Measurements from ENCODE around the gene SFI1.
"Not testable (repeated sequence)": the region's sequence is repeated elsewhere in the genome, so short reads cannot be mapped to it uniquely, and the experiment has no call there.

The SFI1 gene

GRCh38 chr22:31489632-31490495, 6.5 kb upstream of the SFI1 start, which contains the start of gene EIF4ENIF1:
EIF4ENIF1 (minus strand) TSS chr22:31489842; CDS start chr22:31488718, 1,124 bp downstream.
- TF ChIP-seq CTCF (IDR thresholded peaks at IDR 0.05; ENCODE audit: insufficient read depth, low read length, poor library complexity, severe bottlenecking) = no peak
- DNase-seq (ENCODE audit: extremely low read depth, insufficient read length) = peak; percentile 89
- Histone ChIP-seq H3K36me3 (ENCODE audit: control insufficient read depth, insufficient read depth, low read length) (peaks cover 5% of the 10 kb centered on the region; the same call in 1 of the 2 replicates), H3K27me3 (replicated peaks; ENCODE audit: control insufficient read depth, insufficient read depth, low read length) (no peaks in the 10 kb centered on the region), H3K4me3 (replicated peaks; ENCODE audit: low read depth, low read length) (peak within 1 kb of the TSS; percentile 76)

GRCh38 chr22:31490496-31490925, 5.8 kb upstream of the SFI1 start:
- DNase-seq (ENCODE audit: extremely low read depth, insufficient read length) = peak; percentile 79
- Histone ChIP-seq H3K4me3 (replicated peaks; ENCODE audit: low read depth, low read length) (peak overlapping the region; percentile 76), H3K36me3 (ENCODE audit: control insufficient read depth, insufficient read depth, low read length) (peaks cover 5% of the 10 kb centered on the region; the same call in 1 of the 2 replicates), H3K27me3 (replicated peaks; ENCODE audit: control insufficient read depth, insufficient read depth, low read length) (no peaks in the 10 kb centered on the region)
- TF ChIP-seq CTCF (IDR thresholded peaks at IDR 0.05; ENCODE audit: insufficient read depth, low read length, poor library complexity, severe bottlenecking) = no peak

- Histone ChIP-seq H3K36me3 (ENCODE audit: control insufficient read depth, insufficient read depth, low read length) (peaks cover 4% of the 10 kb centered on the region; the same call in 1 of the 2 replicates), H3K4me3 (replicated peaks; ENCODE audit: low read depth, low read length) (peak overlapping the region; percentile 76), H3K27me3 (replicated peaks; ENCODE audit: control insufficient read depth, insufficient read depth, low read length) (no peaks in the 10 kb centered on the region)
- TF ChIP-seq CTCF (IDR thresholded peaks at IDR 0.05; ENCODE audit: insufficient read depth, low read length, poor library complexity, severe bottlenecking) = no peak
- DNase-seq (ENCODE audit: extremely low read depth, insufficient read length) = no peak
Measured at GRCh38 chr22:31491218-31491962, 4.9 kb upstream of the SFI1 start.

- no peaks in the 10 kb centered on the region for H3K27me3 ChIP-seq (replicated peaks; ENCODE audit: control insufficient read depth, insufficient read depth, low read length)
Measured at GRCh38 chr22:31492151-31492550, 4.2 kb upstream of the SFI1 start.

DNA sequence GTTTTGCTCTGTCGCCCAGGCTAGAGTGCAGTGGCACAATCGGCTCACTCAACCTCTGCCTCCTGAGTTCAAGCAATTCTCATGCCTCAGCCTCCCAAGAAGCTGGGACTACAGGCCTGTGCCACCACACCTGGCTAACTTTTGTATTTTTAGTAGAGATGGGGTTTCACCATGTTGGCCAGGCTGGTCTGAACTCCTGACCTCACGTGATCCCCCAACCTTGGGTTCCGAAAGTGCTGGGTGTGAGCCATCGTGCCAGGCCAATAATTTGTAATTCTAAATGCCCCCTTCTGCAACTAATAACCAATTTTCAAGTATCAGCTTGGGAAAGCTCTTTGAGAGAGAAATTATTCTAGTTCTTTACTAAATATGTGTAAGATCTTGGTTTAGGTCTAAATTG, 3.0 kb upstream of the SFI1 start:
- H3K36me3 ChIP-seq (ENCODE audit: control insufficient read depth, insufficient read depth, low read length); H3K27me3 ChIP-seq (replicated peaks; ENCODE audit: control insufficient read depth, insufficient read depth, low read length); H3K4me3 ChIP-seq (replicated peaks; ENCODE audit: low read depth, low read length); DNase-seq (ENCODE audit: extremely low read depth, insufficient read length): not testable (repeated sequence)

More at GRCh38 chr22:31492151-31492550, 4.2 kb upstream of the SFI1 start:
- Histone ChIP-seq H3K36me3 (ENCODE audit: control insufficient read depth, insufficient read depth, low read length) (peaks cover 3% of the 10 kb centered on the region; the same call in 1 of the 2 replicates), H3K4me3 (replicated peaks; ENCODE audit: low read depth, low read length) (no peak overlapping the region)
- no peak for DNase-seq (ENCODE audit: extremely low read depth, insufficient read length)
- TF ChIP-seq CTCF (IDR thresholded peaks at IDR 0.05; ENCODE audit: insufficient read depth, low read length, poor library complexity, severe bottlenecking) = no peak

DNA sequence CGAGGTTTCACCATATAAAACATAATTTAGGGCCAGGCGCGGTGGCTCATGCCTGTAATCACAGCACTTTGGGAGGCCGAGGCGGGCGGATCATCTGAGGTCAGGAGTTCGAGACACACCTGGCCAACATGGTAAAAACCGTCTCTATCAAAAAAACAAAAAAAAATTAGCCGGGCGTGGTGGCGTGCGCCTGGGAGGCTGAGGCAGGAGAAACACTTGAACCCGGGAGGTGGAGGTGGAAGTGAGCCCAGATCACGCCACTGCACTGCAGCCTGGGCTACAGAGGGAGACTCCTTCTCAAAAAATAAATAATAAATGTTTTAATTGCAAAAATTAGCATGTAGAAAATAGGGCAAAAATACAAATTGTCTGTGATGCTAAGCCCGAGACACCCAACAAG, 993 bp upstream of the SFI1 start:
- Histone ChIP-seq H3K4me3 (replicated peaks; ENCODE audit: low read depth, low read length) (peak overlapping the region; percentile 94), H3K36me3 (ENCODE audit: control insufficient read depth, insufficient read depth, low read length) (peaks cover 2% of the 10 kb centered on the region; the same call in 1 of the 2 replicates), H3K27me3 (replicated peaks; ENCODE audit: control insufficient read depth, insufficient read depth, low read length) (no peaks in the 10 kb centered on the region)
- DNase-seq (ENCODE audit: extremely low read depth, insufficient read length) = no peak
- no peak for TF ChIP-seq CTCF (IDR thresholded peaks at IDR 0.05; ENCODE audit: insufficient read depth, low read length, poor library complexity, severe bottlenecking)

Measured in GM06990 (cell line).